Stimulated activated naive CD4-positive, alpha-beta T cell (primary cell): Measurements from ENCODE around the gene HSF5.

ENCODE experiments used
- DNase-seq, 6 experiments: peaks; one replicate each; lab custom pipeline; 2025; lab: John Stamatoyannopoulos, UW

Gene HSF5

DNA sequence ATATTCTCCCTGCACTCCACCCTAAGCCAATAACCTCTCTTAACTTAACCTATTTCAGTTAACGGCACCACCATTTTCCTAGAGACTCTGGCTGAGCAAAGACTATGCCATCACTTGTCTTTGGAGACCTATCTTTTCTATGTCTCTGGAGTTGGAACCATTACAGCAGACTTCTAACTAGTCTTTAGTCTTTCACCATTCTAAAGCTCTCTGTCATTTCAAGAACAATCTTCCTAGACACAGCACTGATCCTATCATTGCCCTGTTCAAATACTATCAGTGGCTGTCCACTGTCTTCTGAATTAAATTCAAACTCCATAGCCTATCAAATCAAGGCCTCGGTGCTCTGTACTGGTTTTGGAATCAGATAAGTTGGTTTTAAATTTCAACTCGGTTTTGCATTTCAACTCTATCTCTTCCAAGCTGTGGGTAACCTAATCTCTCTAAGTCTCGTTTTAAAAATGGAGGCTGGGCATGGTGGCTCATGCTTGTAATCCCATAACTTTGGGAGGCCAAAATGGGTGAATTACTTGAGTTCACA lies 102.8 kb downstream of the HSF5 start:
- DNase-seq = no peak

GRCh38 chr17:58384897-58385296 lies 103.3 kb downstream of the HSF5 start:
- DNase-seq = no peak

- DNase-seq = no peak
These were observed 104.2 kb downstream of the HSF5 start for GRCh38 chr17:58383892-58384462.

- DNase-seq = no peak
These were observed 105.4 kb downstream of the HSF5 start for GRCh38 chr17:58382872-58383242.

GRCh38 chr17:58382108-58382871 lies 105.9 kb downstream of the HSF5 start:
- peak in 1 of 6 experiments; percentile 36 for DNase-seq

GRCh38 chr17:58381124-58382035 lies 106.8 kb downstream of the HSF5 start:
- no peak for DNase-seq

DNA sequence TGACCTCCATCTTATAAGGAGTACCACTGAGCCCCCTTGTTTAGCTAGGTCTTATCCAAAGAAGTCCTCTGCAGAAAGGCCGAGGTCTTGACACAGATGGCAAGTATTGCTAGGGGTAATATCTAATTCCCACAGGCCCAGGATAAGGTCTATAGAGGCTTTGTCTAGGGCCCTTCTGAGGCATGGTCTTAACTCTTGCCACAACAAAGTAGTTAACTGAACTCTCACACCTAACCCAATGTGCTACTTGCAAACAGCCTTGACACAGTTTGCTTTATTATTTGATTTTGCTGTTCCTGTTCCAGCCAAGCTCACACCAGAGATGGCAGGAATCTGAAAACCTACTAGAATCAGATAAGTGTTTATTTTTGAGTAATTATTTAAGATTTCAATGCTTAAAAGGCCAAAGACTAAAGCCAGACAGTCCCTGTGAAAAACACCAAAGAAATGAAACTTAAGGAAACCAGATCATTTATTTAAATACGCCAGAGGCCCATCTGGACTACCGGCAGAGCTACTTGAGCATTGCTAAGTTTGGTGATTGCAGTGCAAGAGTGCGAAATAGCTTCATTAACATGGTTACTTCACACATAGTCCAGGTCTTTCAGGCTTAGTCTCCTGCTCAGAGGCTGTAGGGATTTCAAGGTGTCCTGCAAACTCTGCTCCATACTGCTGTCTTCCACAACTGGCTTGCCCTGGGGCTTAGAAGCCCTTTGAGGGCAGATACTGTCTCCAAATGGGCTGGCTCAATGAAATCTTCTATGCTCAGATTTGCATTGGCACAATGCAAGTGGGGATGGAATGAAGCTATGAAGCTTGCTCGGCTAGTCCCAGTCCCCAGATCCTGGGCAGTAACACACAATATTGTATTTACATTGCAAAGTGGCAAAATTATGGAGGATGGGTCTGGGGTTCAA lies 107.7 kb downstream of the HSF5 start:
- DNase-seq = no peak

DNA sequence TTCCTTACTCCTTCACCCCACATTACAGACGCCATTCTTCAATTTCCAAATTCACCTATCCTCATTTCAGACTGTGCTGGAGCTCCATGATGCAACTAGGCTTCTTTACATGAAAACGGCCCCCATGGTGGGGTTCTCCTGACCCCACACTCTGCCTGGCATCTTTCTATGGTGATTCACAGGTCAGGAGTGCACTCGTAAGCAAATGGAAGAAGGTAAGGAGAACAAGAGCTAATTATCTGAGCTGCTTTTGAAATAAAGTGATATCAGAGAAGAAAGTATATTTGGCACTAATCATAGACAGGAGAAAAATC lies 108.7 kb downstream of the HSF5 start:
- no peak for DNase-seq

- no peak for DNase-seq
These were observed 109.3 kb downstream of the HSF5 start for GRCh38 chr17:58378733-58379510.

GRCh38 chr17:58377661-58378060 lies 110.5 kb downstream of the HSF5 start:
- no peak for DNase-seq

GRCh38 chr17:58377093-58377601 lies 111.1 kb downstream of the HSF5 start:
- no peak for DNase-seq

GRCh38 chr17:58376472-58377000 lies 111.7 kb downstream of the HSF5 start:
- DNase-seq = no peak

DNA sequence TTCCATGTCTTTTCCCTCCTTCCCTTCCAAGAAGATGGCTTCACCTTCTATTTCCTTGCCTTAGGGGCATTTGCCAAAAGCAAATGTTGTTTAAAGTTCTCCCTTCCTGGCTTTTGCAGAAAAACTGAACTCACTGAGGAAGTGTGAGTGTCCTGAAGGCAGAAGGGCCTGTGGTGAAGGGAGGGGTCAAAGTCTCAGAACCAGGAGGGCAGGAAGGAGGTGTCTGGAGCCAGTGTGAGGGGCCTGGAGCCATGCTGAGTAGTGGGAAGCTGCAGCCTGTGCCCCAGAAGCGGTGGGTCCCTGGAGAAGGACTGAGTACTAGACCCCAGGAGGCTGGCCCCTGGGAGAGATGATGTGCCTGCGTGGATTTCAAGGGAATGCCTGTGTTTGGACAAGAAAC lies 112.4 kb downstream of the HSF5 start:
- no peak for DNase-seq

- no peak for DNase-seq
These were observed 113.0 kb downstream of the HSF5 start for GRCh38 chr17:58375256-58375655.

GRCh38 chr17:58373923-58374322 lies 114.3 kb downstream of the HSF5 start:
- DNase-seq = no peak

- DNase-seq = no peak
These were observed 115.2 kb downstream of the HSF5 start for GRCh38 chr17:58373003-58373402.

GRCh38 chr17:58371300-58371950 lies 116.8 kb downstream of the HSF5 start:
- DNase-seq = no peak

DNA sequence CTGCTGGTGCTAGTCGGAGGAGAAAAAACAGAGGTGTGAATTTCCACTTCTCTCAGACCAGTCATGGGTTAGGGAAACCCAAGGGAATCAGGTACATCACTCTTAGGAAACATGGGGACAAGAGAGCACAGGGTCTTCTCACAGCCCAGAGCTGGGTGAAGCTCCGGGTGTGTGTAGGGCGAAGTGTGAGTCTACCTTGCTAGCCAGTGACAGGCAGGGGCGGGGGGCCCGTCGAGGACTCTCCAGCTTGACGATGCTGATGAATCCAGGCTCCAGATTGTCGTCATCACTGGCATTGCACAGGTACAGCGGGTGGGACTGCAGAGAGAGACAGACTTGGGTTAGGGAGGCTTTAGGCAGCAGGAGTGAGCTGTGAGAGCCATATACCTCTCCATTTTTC lies 117.5 kb downstream of the HSF5 start:
- DNase-seq = no peak

- no peak for DNase-seq
These were observed 117.9 kb downstream of the HSF5 start for GRCh38 chr17:58370309-58370708.
